Nephron progenitor cell (in vitro differentiated cells): ENCODE results near the gene GIN1.
"Not testable (repeated sequence)": the region's sequence is repeated elsewhere in the genome, so short reads cannot be mapped to it uniquely, and the experiment has no call there.

Source experiments
- DNase-seq: peaks from one replicate; pipeline ENCODE4 v3.0.0; 2021
- H3K27ac Mint-ChIP-seq: 2 replicates; pipeline ENCODE4 v1.8.0; 2021; ENCODE audit warnings: mild to moderate bottlenecking, moderate library complexity, mixed read lengths
- H3K27me3 Mint-ChIP-seq: 2 replicates; pipeline ENCODE4 v1.8.0; 2021; ENCODE audit warnings: mild to moderate bottlenecking, low read depth, mixed read lengths; ENCODE audit not compliant: poor library complexity
- H3K36me3 Mint-ChIP-seq: 2 replicates; pipeline ENCODE4 v1.8.0; 2021; ENCODE audit warnings: low read depth, mixed read lengths
- H3K4me1 Mint-ChIP-seq: 2 replicates; pipeline ENCODE4 v1.8.0; 2021; ENCODE audit warnings: mixed read lengths
- H3K4me3 Mint-ChIP-seq: 2 replicates; pipeline ENCODE4 v1.8.0; 2021; ENCODE audit warnings: mild to moderate bottlenecking, moderate library complexity, mixed read lengths
- H3K9me3 Mint-ChIP-seq: 2 replicates; pipeline ENCODE4 v1.8.0; 2021; ENCODE audit warnings: mild to moderate bottlenecking, moderate library complexity, mixed read lengths
- TF ChIP-seq, protein P1 (sequence below): fragments of 200-600 bp; sonication (generic); IDR thresholded peaks from 2 replicates; pipeline ENCODE4 v1.5.0; 2021; ENCODE audit warnings: antibody characterized with exemption

The GIN1 gene

DNA sequence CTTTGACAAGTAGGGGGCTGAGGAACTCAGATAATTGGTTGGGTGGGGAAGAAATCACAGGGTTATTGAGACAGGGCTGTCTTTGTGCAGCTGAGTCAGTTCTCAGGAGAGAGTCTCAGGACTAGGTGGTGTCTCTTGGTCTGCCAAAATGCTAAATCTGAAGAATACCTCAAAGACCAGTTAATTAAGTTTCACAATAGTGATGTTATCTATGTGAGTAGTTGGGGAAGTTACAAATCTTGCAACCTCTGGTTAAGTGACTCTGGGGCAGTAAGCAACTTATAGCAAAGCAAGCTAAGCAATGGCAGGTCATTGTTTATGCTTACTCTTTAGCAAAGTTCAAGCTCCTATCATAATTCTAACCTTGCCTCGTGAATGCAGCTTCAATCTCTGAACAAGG, 53.6 kb downstream of the GIN1 start:
- H3K36me3 Mint-ChIP-seq: no peaks in the 10 kb centered on the region
- TF ChIP-seq, protein P1, sequence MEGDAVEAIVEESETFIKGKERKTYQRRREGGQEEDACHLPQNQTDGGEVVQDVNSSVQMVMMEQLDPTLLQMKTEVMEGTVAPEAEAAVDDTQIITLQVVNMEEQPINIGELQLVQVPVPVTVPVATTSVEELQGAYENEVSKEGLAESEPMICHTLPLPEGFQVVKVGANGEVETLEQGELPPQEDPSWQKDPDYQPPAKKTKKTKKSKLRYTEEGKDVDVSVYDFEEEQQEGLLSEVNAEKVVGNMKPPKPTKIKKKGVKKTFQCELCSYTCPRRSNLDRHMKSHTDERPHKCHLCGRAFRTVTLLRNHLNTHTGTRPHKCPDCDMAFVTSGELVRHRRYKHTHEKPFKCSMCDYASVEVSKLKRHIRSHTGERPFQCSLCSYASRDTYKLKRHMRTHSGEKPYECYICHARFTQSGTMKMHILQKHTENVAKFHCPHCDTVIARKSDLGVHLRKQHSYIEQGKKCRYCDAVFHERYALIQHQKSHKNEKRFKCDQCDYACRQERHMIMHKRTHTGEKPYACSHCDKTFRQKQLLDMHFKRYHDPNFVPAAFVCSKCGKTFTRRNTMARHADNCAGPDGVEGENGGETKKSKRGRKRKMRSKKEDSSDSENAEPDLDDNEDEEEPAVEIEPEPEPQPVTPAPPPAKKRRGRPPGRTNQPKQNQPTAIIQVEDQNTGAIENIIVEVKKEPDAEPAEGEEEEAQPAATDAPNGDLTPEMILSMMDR: no peak
- no peak overlapping the region for H3K27ac Mint-ChIP-seq
- peaks cover 4% of the 10 kb centered on the region for H3K27me3 Mint-ChIP-seq
- H3K4me3 Mint-ChIP-seq: no peak overlapping the region
- no peaks in the 10 kb centered on the region for H3K9me3 Mint-ChIP-seq
- peaks cover 8% of the 10 kb centered on the region for H3K4me1 Mint-ChIP-seq
- DNase-seq: no peak

DNA sequence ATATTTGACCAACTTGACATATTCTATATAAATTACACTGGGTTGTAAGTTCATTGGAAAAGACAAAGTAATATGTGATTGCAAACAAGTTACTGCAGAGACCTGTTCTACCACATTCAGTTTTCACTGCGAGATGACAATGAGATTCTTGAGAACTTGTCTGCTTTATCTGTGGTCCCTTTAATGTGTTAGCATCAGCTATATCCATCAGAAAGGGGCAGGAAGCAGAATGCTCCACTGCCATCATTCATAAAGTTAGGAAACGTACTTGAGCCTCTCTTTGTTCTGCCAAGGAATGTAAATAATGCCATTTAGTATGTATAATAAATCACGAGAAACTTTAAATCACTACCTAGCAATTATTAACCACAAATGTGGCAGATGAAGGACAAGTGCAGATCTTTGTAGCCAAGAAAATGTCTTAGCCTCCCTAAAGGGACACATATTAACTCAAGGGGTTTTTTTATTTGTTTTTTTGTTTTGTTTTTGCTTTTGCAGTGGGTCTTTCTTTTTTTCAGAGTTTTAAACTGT, 59.4 kb downstream of the GIN1 start:
- H3K4me1 Mint-ChIP-seq: peaks cover 10% of the 10 kb centered on the region
- no peaks in the 10 kb centered on the region for H3K36me3 Mint-ChIP-seq
- DNase-seq: no peak
- peaks cover 4% of the 10 kb centered on the region for H3K9me3 Mint-ChIP-seq
- no peak overlapping the region for H3K4me3 Mint-ChIP-seq
- TF ChIP-seq, protein P1: no peak
- H3K27me3 Mint-ChIP-seq: peaks cover 2% of the 10 kb centered on the region
- no peak overlapping the region for H3K27ac Mint-ChIP-seq

GRCh38 chr5:103059525-103059924, 60.4 kb downstream of the GIN1 start:
- H3K4me1 Mint-ChIP-seq: peaks cover 10% of the 10 kb centered on the region
- peaks cover 2% of the 10 kb centered on the region for H3K27me3 Mint-ChIP-seq
- DNase-seq: no peak
- no peaks in the 10 kb centered on the region for H3K36me3 Mint-ChIP-seq
- no peak overlapping the region for H3K27ac Mint-ChIP-seq
- TF ChIP-seq, protein P1: no peak
- H3K4me3 Mint-ChIP-seq: no peak overlapping the region
- H3K9me3 Mint-ChIP-seq: peaks cover 10% of the 10 kb centered on the region

DNA sequence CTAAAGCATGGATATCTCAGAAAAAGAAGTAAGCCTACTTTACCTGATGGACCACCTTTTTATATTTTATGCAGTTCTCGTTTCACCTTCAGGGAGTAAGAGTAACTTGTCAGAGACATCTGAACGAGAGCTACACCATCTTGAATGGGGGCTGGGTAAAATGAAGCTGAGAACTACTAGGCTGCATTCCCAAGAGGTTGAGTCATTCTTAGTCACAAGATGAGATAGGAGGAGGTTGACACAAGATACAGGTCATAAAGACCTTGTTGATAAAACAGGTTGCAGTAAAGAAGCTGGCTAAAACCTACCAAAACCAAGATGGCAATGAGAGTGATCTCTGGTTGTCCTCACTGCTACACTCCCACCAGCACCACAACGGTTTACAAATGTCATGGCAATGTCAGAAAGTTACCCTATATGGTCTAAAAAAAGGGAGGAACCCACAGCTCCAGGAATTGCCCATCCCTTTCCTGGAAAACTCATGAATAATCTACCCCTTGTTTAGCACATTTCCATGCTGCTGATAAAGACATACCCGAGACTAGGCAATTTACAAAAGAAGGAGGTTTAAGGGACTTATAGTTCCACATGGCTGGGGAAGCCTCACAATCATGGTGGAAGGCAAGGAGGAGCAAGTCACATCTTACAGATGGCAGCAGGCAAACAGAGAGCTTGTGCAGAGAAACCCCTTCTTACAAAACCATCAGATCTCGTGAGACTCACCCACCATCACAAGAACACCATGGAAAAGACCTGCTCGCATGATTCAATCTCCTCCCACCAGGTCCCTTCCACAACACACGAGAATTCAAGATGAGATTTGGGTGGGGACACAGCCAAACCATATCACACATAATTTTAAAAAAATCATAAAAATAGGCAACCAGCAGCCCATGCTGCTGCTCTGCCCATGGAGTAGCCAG, 62.5 kb downstream of the GIN1 start:
- TF ChIP-seq, protein P1: no peak
- DNase-seq: no peak
- H3K4me3 Mint-ChIP-seq: no peak overlapping the region
- peak overlapping the region; percentile 14 for H3K27ac Mint-ChIP-seq
- peaks cover 10% of the 10 kb centered on the region for H3K4me1 Mint-ChIP-seq
- peaks cover 10% of the 10 kb centered on the region for H3K9me3 Mint-ChIP-seq
- peaks cover 2% of the 10 kb centered on the region for H3K27me3 Mint-ChIP-seq
- no peaks in the 10 kb centered on the region for H3K36me3 Mint-ChIP-seq

DNA sequence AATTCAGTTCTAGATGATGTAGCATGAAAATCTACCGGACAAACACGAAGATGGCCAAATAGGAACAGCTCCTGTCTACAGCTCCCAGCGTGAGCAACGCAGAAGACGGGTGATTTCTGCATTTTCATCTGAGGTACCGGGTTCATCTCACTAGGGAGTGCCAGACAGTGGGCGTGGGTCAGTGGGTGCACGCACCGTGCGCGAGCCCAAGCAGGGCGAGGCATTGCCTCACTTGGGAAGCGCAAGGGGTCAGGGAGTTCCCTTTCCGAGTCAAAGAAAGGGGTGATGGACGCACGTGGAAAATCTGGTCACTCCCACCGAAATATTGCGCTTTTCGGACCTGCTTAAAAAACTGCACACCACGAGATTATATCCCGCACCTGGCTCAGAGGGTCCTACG, 73.2 kb downstream of the GIN1 start:
- not testable (repeated sequence) for DNase-seq, H3K4me1 Mint-ChIP-seq, H3K27me3 Mint-ChIP-seq, H3K27ac Mint-ChIP-seq, H3K4me3 Mint-ChIP-seq, H3K36me3 Mint-ChIP-seq
- H3K9me3 Mint-ChIP-seq: peaks cover 25% of the 10 kb centered on the region

GRCh38 chr5:103041071-103041676, 78.8 kb downstream of the GIN1 start:
- Mint-ChIP-seq H3K9me3 (peaks cover 8% of the 10 kb centered on the region), H3K27me3 (no peaks in the 10 kb centered on the region), H3K4me3 (no peak overlapping the region), H3K4me1 (no peaks in the 10 kb centered on the region), H3K36me3 (no peaks in the 10 kb centered on the region), H3K27ac (no peak overlapping the region)
- DNase-seq: no peak
- TF ChIP-seq, protein P1: peak; percentile 14
